ENCODE results near the gene LSM12. TPM values are rescaled to one million over a fixed set of nuclear protein-coding genes. Genes with fewer than 3 reads are reported as not detected.

LSM12 gene
- 10 to 100 TPM; 33.3 to 53.0 (median 41.1) TPM for total RNA-seq

DNA sequence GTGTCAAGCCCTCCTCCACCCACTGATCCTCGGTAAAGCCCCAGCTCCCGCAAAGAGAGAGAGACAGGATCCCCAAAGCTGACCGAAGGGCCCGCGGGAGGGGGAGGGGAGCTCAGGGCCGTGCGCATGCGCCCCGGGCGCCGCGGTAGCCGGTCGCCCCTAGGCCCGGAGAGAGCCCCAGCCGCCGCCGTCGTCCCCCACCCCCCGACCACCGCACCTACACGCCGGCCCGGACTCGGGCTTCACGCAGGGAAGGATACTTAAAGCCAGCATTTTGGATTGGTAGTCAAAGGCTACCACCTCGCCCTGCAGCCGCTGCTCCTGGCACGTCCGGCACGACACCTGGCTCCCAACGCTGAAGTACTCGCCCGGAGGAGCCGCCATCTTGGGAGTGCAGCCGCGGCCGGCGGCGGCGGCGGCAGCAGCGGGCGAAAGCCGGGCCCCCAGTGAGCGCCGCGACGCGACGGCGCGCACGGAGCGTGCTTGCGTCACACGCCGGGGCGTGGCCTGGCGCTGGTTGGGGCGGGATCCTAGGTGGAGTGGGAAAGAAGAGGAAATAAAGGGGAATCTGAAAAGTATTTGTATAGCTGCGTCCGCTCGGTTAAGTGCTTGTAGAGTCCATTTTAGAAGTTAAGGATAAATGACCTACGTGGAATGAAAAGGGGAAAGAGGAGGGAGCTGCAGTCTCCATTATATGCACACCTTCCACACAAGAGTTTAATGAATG, at the start of gene LSM12:
Gene LSM12 (minus strand): TSS at position 468 of the 727 bp plus-strand sequence. CDS start 84 bp downstream, at position 384.
- Histone ChIP-seq H3K4me1 (peaks cover 0 to 47% (median 10%) of the 10 kb centered on the region in 3 donors), H3K27ac (peak within 1 kb of the TSS; percentile 87 to 98 (median 96)), H3K36me3 (peaks cover 0 to 29% of the 10 kb centered on the region in 2 donors), H3K9me3 (no peaks in the 10 kb centered on the region), H3K27me3 (no peaks in the 10 kb centered on the region), H3K4me3 (peak within 1 kb of the TSS; percentile 63 to 84)
- peak; percentile 82 for ATAC-seq
- TF ChIP-seq, protein P1, sequence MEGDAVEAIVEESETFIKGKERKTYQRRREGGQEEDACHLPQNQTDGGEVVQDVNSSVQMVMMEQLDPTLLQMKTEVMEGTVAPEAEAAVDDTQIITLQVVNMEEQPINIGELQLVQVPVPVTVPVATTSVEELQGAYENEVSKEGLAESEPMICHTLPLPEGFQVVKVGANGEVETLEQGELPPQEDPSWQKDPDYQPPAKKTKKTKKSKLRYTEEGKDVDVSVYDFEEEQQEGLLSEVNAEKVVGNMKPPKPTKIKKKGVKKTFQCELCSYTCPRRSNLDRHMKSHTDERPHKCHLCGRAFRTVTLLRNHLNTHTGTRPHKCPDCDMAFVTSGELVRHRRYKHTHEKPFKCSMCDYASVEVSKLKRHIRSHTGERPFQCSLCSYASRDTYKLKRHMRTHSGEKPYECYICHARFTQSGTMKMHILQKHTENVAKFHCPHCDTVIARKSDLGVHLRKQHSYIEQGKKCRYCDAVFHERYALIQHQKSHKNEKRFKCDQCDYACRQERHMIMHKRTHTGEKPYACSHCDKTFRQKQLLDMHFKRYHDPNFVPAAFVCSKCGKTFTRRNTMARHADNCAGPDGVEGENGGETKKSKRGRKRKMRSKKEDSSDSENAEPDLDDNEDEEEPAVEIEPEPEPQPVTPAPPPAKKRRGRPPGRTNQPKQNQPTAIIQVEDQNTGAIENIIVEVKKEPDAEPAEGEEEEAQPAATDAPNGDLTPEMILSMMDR (IDR thresholded peaks at IDR 0.05) = peak in 2 of 4 experiments; percentile 8 to 9
- TF ChIP-seq POLR2A (IDR thresholded peaks at IDR 0.05) (peak; percentile 65 to 79), POLR2AphosphoS5 (IDR thresholded peaks at IDR 0.05) (peak; percentile 34), EP300 (IDR thresholded peaks at IDR 0.05) (no peak)
- 0 to 4% methylated on average over 4 to 23 of the region's 65 CpGs for WGBS, 2 donors (ENCODE audit: low coverage in 1 of 2)

DNA sequence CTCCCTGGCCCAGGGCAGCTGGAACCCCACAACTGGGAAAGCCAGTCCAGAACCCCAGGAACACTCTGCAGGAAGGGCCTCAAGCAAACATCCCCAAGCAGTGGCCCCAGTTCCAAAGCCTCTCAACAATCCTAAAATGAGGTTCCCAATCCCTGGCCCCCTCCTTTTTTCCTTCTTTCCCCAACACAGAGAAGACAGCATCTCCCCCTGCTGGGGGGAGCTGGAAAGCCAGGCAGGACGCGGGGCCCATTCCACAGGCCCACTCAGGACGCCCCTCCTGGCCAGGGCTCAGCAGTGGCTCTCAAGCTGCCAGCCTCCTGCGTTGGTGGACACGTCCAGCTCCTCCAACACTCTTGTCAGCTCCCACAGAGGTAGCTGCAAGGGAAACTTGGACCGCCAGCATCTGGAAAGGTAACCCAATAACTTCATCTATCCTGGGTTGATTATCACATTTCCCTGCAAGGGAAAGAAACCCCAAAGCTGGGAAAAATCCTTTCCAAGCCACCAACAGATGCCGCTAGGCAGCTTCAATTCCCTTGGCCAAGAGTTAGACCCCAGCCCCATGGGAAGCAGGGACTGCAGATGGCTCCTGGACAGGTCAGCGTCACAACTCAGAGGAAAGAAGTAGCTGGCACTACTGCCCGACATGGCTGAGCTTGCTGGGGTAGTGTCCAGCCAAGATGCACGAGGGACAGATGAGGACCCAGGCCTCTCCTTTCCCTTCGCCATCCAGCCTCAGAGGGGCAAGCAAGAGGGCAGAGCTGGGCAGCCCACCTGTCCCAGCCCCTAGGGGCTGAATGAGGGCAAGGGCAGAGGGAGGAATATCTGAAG, 49.3 kb upstream of the LSM12 start:
- no peaks in the 10 kb centered on the region for H3K9me3 ChIP-seq
- H3K4me3 ChIP-seq = no peak overlapping the region
- WGBS, 2 donors (ENCODE audit: low coverage in 1 of 2) = 42% methylated on average over 9 of the region's 11 CpGs; no CpG with 5 or more reads in 1 of the 2 donors
- TF ChIP-seq, protein P1 (IDR thresholded peaks at IDR 0.05) = peak in 3 of 4 experiments; percentile 71 to 89 (median 88)
- no peak for TF ChIP-seq EP300 (IDR thresholded peaks at IDR 0.05)
- TF ChIP-seq POLR2AphosphoS5 (IDR thresholded peaks at IDR 0.05) = no peak
- peaks cover 0 to 45% of the 10 kb centered on the region in 2 donors for H3K36me3 ChIP-seq
- no peak for ATAC-seq
- peaks cover 7 to 100% (median 67%) of the 10 kb centered on the region in 3 donors for H3K4me1 ChIP-seq
- peak overlapping the region in 3 of 4 donors; percentile 92 to 98 (median 98) for H3K27ac ChIP-seq
- H3K27me3 ChIP-seq = no peaks in the 10 kb centered on the region

DNA sequence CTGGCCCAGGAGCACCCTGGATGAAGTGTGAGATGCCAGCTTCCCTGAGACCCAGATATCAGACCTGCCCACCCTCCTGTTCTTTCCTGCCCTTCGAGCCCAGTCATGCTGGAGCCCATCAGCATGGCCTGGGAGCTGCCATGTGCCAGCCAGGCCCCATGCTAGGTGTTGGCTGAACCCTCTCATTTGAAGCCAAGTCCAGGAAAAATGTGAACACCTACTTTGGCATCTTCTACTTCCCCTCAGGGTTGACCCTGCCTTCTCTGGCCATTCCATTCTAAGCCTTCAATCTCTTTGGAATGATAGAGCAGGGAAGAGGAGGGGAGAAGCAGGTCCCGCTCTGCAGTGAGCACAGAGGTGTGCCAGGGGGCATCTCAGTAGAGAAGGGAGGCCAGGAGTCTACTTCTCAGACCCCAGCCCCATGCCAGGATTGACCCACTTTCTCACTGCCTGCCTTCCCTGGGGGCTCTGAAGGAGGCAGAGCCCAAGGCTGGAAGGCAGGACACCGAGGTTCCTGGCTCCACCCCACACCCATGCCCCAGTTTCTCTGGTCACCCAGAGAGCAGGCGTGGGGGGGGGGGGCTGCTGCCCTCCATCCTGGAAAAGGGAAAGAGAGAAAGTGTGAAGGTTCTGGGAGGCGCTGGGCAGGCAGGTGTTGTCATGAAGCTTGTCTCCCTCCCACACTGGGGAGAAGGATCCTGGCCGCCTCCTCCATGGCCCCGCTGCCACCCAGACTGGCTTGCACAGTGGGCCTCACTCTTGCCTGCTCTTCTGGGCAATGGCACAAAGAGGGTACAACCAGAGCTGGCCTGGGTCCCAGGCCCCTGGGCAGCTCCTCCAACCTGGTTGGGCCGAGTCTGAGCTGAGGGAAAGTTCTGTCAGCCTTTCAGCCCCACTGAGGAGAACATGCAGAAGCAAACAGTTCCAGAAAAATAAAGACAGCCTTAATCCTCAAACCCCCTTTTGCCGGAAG, 47.7 kb upstream of the LSM12 start:
- ATAC-seq = no peak
- peaks cover 0 to 53% of the 10 kb centered on the region in 2 donors for H3K36me3 ChIP-seq
- H3K27me3 ChIP-seq = no peaks in the 10 kb centered on the region
- no peak overlapping the region for H3K4me3 ChIP-seq
- peaks cover 22 to 100% (median 67%) of the 10 kb centered on the region in 3 donors for H3K4me1 ChIP-seq
- H3K9me3 ChIP-seq = no peaks in the 10 kb centered on the region
- TF ChIP-seq, protein P1 (IDR thresholded peaks at IDR 0.05) = no peak
- TF ChIP-seq EP300 (IDR thresholded peaks at IDR 0.05) = no peak
- WGBS, 2 donors (ENCODE audit: low coverage in 1 of 2) = 100% methylated on average over 2 of the region's 9 CpGs; no CpG with 5 or more reads in 1 of the 2 donors
- peak overlapping the region in 3 of 4 donors; percentile 92 to 98 (median 98) for H3K27ac ChIP-seq

DNA sequence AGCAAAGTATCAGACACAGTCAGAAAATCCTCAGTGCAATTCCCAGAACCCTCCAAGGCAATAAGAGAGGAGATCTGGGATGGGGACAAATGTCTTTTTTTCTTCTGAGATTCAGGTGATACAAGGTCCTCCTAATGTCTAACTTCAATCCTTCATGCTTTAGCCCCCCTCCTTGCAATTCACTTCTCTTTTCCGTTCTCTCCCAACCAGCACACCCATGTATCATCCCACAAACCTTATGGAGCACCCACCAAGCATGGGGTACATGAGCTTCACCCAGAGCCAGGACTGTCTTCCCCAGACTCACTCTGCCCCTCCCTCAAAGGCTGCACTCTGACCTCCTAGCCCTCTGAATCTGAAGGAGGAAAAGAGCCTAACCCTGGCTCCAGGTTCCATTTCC, 46.9 kb upstream of the LSM12 start:
- no peak for TF ChIP-seq POLR2A (IDR thresholded peaks at IDR 0.05)
- TF ChIP-seq, protein P1 (IDR thresholded peaks at IDR 0.05) = no peak
- no peak for TF ChIP-seq POLR2AphosphoS5 (IDR thresholded peaks at IDR 0.05)
- no peak for TF ChIP-seq EP300 (IDR thresholded peaks at IDR 0.05)
- Histone ChIP-seq H3K27me3 (no peaks in the 10 kb centered on the region), H3K4me1 (peaks cover 24 to 100% (median 65%) of the 10 kb centered on the region in 3 donors), H3K36me3 (peaks cover 0 to 53% of the 10 kb centered on the region in 2 donors), H3K4me3 (no peak overlapping the region), H3K27ac (peak overlapping the region in 3 of 4 donors; percentile 92 to 98 (median 98)), H3K9me3 (no peaks in the 10 kb centered on the region)
- 40 to 71% methylated on average over 1 of the region's 1 CpG for WGBS, 2 donors (ENCODE audit: low coverage in 1 of 2)
- no peak for ATAC-seq
